Activated T-cell treated with anti-CD3 and anti-CD28 coated beads for 1 hour (primary cell): ENCODE results near the gene CSNK2B.

Source experiments
- DNase-seq: peaks from one replicate; pipeline ENCODE4 v3.0.0-alpha.2; 2020; ENCODE audit warnings: low read depth

CSNK2B gene

DNA sequence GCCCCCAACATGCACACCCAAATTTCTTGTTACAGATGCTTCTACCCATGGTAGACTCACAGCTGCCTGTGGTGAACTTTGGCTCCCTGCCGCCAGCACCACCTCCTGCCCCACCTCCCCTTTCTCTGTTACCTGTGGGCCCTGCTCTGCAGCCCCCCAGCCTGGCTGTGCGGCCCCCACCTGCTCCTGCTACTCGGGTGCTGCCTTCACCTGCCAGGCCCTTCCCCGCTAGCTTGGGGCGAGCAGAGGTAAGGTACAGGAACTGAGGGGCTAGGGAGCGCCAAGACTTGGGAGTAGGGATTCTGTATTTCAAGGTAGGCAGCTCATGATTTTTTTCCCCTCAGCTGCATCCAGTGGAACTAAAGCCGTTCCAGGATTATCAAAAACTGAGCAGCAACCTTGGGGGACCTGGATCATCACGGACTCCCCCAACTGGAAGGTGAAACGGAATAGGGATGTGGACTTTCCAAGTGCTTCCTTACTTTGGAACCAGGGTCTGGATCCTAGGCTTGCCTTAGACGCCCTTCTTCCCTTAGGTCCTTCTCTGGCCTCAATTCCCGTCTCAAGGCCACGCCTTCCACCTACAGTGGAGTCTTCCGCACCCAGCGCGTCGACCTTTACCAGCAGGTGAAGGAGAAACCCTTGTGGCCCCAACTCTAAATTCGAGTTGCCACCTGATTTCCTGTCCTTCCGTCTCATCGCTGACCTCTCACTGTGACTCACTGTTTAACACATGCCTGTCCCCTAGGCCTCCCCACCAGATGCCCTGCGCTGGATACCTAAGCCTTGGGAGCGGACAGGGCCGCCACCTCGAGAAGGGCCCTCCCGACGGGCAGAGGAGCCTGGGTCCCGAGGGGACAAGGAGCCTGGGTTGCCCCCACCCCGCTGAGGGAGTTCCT is 28.9 kb upstream of the CSNK2B start:
- no peak for DNase-seq

DNA sequence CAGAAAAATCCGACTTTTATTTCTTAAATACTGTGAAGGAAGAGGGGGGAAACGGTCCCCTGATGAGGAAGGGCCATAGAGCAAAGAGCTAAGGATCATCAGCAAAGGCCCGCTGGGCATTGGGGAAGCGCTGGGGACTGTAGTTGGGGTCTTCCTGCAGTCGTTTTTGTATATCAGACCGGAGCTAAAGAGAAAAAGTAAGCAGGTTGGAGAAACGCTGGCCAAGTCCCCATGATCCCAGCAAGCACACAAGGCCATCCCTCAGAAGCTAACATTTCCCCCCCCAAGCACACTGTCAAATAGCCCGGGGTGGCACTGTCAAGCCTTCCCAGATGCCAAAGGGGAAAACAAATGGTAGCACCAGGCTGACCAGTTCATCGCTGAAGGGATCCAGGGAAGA is 26.8 kb upstream of the CSNK2B start:
- no peak for DNase-seq

DNA sequence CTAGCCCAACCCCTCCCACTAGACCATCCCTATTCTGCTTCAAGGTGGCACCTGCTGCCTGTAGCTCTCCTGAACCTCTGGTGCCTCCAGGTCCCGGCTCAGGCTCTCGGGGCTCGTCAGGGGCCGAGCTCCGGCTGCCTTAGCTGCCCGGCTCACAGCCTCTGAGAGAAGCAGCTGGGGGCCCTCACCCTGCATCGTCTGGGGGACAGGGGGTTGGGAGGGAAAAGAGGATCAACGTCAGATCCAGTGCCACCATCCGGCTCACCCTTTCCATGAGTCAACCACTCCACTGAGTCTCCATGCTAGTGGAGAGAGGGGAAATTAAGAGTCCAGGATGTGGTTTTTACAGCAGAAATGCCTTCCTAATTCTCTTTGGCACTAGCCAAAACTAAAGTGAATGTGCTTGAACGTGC is 26.4 kb upstream of the CSNK2B start:
- no peak for DNase-seq

DNA sequence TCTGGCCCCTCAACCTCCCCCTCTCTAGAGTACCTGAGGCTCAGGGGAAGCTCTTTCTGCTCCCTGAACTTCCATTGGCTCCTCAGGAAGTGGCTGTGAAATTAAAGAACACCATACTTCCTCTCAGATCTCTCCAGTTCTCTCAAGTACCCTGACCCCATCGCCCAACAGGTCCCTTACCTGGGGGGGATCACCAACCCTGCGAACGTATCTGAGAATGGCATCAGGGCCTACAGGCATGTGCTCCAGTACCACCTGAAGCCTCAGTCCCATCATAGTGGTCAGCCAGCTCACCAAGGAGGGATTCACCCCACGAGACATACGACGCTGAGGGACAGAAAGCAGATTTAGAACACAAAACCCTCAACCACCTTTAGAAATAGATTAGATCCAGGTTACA is 25.3 kb upstream of the CSNK2B start:
- DNase-seq = no peak

DNA sequence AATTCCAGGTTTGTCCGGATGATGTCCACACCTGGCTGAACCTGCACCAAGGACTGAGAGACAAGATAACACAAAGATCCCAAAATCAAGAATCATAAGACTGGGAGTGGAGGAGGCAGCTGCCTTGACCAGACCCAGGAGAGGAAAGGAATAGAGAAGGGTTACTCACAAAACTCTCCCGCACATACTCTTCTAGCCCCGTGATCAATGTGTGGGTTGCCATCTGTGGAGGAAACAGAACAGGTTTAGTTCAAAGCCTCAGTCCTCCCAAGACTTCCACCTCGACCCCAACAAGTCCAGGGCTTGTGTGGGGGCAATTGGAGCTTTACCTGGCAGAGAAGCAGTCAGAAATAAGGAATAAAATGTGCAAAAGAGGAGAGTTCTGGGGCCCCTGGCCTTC is 24.5 kb upstream of the CSNK2B start:
- DNase-seq = no peak

DNA sequence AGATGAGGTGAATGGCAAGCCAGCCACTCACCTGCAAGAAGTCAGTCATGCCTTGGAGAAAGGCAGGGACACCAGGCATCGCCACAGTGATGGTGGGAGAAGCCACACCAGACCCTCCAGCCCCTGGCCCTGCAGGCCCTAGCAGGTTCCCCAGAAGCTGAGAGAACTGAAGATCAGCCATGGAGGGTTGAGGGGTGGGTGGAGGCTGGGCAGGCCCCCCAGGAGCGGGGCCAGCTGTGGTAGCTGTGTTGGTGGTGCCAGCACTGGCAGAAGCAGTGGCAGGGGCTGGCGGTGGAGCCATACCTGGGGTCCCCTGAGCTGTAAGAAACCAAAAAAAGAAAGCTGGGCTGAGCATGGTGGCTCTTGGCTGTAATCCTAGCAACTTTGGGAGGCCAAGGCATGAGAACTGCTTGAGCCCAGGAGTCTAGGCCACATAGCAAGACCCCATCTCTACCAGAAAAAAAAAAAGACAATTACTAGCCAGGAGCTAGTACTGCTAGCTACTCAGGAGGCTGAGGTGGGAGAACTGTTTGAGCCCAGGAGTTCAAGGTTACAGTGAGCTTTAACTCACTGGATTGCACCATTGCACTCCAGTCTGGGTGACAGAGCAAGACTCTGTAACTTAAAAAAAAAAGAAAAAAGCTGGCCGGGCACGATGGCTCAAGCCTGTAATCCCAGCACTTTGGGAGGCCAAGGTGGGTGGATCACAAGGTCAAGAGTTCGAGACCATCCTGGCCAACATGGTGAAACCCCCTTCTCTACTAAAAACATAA is 22.9 kb upstream of the CSNK2B start:
- no peak for DNase-seq

DNA sequence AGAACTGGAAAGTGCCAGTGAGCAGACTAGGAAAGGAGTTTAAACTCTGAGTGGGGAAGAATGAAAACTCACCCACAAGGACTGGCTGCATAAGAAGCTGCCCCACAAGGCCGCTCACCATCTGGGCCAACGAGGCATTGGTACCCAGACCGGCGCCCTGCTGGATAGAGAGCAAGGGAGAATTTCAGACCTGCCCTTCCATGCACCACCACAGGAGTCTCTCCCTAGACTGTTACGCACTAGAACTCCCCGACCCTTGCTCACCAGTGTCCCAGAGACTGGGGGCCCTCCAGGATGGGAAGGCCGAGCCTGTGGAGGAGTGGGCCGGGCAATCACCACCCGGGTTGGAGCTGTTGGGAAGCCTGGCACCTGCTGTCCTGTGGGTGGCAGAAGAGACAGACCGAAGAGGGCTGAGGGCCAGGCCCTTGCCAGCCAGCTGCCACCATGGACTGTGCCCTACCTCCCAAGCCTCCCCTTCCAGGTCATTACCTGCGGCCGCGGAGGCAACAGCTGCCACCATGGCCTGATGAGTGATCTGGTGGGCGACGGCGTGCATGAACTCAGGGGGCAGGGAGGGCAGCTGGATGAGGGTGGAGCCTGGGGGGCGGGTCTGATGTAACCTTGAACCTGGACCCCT is 21.9 kb upstream of the CSNK2B start:
- no peak for DNase-seq

DNA sequence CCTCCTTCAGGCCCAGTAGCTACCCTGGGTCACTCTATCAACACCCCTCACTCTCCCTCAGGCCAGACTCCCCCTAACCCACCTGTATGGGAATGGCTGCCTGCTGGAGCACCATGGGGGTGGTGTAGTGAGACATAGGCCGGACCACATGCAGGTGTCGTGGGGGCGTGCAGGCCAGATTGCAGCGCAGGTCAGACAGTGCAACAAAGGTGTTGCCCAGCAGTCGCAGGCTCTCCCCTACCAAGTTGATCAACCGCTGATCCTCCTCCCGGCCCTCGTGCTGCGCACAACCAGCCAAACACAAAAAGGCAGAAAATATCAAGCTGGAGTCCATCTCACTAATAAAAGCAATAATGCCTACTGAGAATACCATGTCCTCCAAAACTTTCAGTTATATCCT is 20.6 kb upstream of the CSNK2B start:
- DNase-seq = no peak

DNA sequence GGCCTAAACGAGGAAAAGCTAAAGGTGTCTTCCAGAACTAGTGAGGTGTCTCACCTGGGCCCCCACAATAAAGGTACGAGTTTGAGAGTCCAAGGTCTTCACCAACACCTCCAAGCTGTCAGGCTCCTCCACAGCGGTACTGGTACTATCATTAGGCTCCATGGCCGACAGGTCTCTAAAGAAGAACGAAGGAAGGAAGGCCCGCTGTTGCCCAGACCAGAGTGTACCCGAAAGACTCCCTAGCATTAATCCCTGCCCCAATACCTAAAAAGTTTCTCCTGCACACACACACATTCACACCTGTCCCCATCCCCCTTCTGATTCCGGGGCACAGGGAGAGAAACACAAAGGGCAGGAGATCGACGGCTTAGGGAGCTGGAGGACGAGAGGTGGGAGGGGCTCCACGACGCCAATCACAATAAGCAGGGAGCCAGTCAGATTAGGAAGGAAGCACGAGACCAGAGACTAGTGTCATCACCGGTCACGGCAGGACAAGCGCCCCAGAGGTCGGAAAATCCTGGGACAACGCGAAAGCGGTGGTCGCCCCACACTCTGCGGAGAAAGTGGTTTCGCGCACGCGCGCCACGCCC is 14.2 kb upstream of the CSNK2B start:
- no peak for DNase-seq

DNA sequence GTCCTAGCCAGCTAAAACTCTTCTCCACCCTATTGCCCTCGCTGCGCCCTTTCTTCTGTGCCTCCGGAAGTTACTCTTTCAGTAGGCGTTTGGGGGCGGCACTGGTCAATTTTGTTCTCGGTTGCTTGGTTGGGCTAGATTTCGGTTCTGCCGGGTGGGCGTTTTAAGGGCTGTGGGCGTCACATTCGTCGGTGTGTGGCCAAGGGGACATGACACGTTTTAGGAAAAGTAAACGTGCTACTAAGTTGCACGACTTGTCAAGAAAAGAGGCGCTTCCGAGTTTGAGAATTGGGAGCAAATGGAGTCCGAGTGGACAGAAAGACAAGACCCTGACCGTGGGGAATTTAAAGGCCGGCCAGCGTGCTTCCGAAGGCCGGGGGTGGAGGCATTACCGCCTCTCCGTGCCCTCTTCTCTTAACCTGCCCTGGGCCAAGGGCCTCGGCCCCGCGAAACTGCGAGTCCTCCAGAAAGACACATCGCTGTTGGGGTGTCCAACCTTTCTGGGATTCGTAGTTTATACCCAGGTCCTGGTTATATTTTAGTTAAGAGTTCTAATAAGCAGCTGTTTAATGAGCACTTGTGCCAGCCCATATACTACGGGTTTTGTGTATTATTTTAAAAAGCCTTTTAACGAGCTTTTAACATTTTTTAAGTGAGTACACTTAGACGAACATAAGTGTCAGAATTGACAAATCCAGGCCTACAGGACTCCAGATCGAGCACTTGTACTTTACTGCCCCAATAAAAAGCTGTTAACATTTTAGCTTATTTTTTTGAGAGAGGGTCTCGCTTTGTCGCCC is 12.8 kb upstream of the CSNK2B start:
- DNase-seq = no peak

DNA sequence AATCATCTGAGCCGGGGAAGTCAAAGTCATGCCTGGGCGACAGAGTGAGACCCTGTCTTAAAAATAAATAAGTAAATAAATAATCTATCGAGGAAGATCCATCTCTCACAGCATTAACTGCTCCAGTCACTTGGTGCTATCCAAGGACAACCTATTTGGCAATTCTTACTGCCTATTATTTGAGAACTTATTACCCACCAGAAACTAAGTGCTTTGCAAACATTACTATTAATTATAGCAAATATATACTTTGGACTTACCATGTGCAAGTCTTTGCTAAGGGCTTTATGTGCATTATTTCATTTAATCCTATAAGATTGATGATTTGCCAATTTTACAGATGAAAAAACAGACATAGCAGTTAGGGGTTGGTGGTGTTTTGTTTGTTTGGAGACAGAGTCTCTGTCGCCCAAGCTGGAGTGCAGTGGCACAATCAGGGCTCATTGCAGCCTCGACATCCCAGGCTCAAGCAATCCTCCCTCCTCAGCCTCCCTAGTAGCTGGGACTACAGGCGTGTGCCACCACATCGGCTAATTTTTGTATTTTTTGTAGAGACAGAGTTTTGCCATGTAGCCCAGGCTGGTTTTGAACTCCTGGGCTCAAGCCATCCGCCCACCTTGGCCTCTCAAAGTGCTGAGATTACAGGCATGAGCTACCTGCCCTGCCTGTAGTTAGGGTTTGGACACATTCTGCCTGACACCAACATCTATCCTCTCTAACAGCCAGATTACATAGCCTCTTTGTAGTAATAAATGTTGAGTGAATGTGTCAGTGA is 11.1 kb upstream of the CSNK2B start:
- DNase-seq = no peak

DNA sequence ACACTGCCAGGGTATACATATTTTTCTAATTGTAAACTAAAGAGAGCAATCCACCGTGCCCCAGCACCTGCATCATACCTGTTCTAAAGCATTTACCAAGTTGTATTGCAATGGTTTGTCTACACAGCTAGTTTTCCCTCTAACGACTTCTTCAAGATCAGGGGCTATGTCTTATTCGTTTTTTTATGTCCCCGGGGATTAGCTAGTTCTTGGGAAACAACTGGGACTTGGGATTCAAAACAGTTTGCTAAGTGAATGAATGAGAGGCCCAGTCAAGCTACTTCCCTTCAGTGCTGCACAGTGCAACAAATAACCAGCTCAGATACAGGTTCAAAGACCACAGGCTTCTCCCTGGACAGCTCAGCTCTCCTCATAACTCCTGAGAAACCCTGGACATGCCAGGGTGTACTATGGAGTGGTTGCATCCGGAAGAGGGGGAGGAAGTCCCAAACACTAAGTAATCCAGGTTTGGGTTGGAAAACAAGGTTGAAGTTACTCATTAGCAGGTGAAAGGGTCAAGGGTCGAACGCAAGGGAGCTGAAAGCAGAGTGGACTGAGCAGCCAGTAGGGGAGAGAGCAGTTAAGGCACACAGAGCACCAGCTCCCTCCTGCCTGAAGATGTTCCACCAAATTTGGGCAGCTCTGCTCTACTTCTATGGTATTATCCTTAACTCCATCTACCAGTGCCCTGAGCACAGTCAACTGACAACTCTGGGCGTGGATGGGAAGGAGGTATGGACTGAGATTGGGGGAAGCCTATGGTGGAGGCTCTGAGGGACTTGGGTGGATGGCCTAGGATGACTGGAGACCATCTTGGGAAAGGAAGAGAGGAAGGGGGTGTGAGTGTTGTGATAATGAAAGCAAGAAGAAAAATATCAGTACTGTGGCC is 10.3 kb upstream of the CSNK2B start, which contains the start of gene APOM:
APOM (plus strand) TSS at position 546 of the 889 bp plus-strand sequence; CDS start at position 619, 73 bp downstream.
- no peak for DNase-seq

DNA sequence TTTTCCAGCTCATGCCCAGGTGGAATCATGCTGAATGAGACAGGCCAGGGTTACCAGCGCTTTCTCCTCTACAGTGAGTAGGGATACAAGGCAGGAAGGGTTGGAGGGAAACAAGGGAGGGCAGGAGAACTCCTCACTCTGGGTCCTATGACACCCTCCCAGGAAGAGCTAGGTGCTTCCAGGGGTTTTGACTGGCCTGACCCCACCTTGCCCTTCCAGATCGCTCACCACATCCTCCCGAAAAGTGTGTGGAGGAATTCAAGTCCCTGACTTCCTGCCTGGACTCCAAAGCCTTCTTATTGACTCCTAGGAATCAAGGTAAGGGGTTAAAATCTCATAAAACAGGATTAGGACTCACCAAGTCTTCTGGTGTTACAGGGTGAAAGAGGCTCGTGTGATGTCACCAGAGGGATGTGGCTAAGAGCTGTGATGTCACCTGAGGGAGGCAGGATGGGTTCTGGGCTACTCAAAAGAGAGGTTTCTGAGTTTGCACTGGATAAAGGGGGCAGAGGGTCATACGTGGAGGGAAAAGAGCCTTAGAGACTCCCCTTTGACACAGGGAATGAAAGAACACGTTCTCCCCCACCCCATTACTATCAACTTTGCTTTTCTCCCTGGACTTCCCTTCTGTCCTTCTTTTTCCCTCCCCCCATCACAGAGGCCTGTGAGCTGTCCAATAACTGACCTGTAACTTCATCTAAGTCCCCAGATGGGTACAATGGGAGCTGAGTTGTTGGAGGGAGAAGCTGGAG is 8.3 kb upstream of the CSNK2B start:
- no peak for DNase-seq

DNA sequence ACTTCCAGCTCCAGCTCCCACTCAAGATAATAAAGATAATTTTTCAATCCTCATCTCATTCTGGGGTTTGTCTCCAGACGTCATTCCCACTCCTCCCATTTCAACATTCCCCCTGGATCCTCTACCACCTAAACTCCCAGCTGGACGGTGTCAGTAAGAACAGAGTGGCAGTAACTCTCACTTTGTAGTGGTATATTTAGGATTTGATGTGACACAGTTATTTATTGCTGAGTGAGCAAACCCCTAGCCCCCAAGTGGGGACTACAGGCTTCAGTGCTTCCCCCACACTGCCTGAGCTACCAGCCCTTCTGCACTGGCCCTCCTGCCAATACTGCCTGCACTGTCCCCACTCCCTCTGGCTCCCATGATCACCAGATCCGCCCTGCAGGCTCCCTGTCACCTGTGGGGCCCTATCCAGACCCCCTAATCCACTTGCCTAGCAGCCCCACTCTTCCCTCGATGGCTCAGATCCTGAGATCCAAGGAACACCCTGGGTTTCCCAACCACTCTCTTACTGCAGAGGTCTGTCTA is 7.7 kb upstream of the CSNK2B start:
- no peak for DNase-seq

DNA sequence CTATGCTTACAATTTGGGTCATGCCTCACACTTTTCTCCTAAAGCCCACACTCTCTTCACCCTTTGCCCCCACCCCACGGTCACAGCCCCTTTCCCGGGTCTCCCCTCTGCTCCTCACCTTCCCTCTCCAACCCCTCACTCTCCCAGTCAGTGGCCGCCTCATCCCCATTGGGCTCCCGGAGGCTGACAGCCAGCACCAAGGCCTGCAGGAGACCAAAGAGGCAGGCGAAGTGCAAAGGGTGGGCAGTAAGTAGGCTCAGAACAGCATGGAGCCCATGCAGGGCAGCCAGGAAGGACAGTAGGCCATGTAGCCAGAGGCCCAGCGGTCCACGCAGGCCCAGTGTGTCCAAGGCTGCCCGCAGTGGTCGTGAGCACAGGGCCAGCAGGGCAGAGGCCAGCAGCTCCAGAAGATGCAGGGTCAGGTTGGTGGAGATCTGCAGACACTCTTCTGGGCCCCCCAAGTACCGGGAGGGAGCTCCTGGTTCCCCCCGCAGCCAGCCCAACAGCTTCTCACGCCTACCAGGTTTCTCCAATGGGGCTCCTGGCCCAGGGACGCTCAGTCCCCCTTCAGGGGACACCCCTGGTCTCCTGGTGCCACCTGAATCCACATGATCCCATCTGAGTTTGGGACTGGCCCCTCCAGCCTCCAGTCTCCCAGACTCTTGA is 6.8 kb upstream of the CSNK2B start:
- no peak for DNase-seq

DNA sequence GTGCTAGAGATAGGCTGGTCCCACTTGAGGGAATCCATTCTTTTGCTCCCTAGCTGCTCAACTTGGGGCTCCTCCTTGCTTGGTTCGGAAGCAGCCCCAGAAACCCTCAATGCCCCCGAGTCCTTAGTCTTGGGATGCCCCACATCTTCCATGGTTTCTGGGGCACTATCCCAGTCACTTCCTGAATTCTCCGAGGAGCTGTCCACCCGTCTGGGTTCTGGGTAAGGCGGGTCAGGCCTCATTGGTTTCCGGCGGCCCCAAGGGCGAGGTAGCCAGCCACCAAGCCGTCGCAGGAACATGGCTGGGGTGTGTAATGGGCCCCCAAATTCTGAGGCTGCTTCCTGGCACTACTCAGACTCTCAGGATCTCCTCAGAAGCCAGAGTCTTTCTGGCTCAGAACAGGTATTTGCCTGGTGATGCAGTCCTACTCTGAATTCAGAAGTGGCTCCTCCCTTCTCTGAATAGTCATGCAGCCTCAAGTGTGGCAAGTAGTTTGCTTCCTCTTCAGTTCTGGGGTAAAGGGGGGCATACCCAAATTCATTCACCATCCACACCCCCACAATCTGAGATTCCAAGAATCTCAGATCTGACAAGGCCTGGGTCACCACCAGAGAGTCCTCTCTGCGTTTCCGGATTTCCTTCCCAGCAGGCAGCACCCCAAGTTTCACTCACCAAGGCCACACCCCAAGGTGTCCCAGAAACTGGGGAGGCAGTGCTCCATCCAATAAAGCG is 6.1 kb upstream of the CSNK2B start:
- DNase-seq = no peak
